Stimulated activated CD8-positive, alpha-beta memory T cell treated with anti-CD3 and anti-CD28 coated beads, Interleukin-12 subunit alpha, Interleukin-12 subunit beta, amount 100 ng/mL, for 4 hours (primary cell): ENCODE results near the gene POLR1A.

Source experiments
- DNase-seq: peaks from one replicate; pipeline ENCODE4 v3.0.0-alpha.2; 2020; ENCODE audit warnings: low read depth

The POLR1A gene

GRCh38 chr2:86021396-86022378, 84.0 kb downstream of the POLR1A start:
- DNase-seq: no peak

GRCh38 chr2:86020984-86021383, 84.7 kb downstream of the POLR1A start:
- no peak for DNase-seq

- no peak for DNase-seq
These were observed 86.6 kb downstream of the POLR1A start for GRCh38 chr2:86019121-86019520.

GRCh38 chr2:86017901-86018896, 87.5 kb downstream of the POLR1A start:
- no peak for DNase-seq

GRCh38 chr2:86016581-86016980, 89.1 kb downstream of the POLR1A start:
- DNase-seq: no peak

- no peak for DNase-seq
These were observed 90.0 kb downstream of the POLR1A start for GRCh38 chr2:86015699-86016098.

GRCh38 chr2:86015006-86015405, 90.7 kb downstream of the POLR1A start:
- DNase-seq: no peak

- DNase-seq: no peak
These were observed 91.2 kb downstream of the POLR1A start for GRCh38 chr2:86014493-86014892.

- DNase-seq: no peak
These were observed 93.5 kb downstream of the POLR1A start for GRCh38 chr2:86012007-86012712.

GRCh38 chr2:86011449-86011941, 94.2 kb downstream of the POLR1A start:
- no peak for DNase-seq

- no peak for DNase-seq
These were observed 95.6 kb downstream of the POLR1A start for GRCh38 chr2:86010083-86010482.

GRCh38 chr2:86006524-86006923, 99.2 kb downstream of the POLR1A start:
- DNase-seq: no peak

GRCh38 chr2:86003967-86004366, 101.7 kb downstream of the POLR1A start:
- DNase-seq: no peak

GRCh38 chr2:86003104-86003503, 102.6 kb downstream of the POLR1A start:
- no peak for DNase-seq

GRCh38 chr2:86002375-86002774, 103.3 kb downstream of the POLR1A start:
- DNase-seq: no peak

GRCh38 chr2:86001326-86001725, 104.4 kb downstream of the POLR1A start:
- DNase-seq: no peak

- DNase-seq: no peak
These were observed 104.8 kb downstream of the POLR1A start for GRCh38 chr2:86000938-86001312.

GRCh38 chr2:86000131-86000937, 105.4 kb downstream of the POLR1A start:
- no peak for DNase-seq

- no peak for DNase-seq
These were observed 106.4 kb downstream of the POLR1A start for GRCh38 chr2:85999061-85999831.
